Measurements from ENCODE around the gene ATP6V0C.
"Not testable (repeated sequence)": the region's sequence is repeated elsewhere in the genome, so short reads cannot be mapped to it uniquely, and the experiment has no call there.

DNA sequence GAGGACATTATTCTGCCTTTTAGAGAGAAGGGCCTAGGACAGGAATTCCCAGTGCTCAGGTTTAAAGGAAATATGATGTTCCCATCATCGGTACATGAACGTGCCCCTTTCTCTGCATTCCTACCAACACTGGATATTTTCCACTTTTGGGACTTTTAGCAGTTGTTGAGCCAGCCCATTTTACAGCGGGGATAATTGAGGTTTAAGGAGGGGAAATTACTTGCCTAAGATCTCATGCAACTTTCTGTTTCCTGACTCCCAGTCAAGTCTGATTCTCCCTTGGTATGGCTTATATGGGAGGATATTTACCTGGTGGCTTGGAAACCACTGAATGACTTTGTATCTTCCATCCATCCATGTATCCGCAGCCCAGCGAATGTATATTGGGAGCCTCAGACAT, 20.6 kb downstream of the ATP6V0C start:
- TF ChIP-seq, protein P1, sequence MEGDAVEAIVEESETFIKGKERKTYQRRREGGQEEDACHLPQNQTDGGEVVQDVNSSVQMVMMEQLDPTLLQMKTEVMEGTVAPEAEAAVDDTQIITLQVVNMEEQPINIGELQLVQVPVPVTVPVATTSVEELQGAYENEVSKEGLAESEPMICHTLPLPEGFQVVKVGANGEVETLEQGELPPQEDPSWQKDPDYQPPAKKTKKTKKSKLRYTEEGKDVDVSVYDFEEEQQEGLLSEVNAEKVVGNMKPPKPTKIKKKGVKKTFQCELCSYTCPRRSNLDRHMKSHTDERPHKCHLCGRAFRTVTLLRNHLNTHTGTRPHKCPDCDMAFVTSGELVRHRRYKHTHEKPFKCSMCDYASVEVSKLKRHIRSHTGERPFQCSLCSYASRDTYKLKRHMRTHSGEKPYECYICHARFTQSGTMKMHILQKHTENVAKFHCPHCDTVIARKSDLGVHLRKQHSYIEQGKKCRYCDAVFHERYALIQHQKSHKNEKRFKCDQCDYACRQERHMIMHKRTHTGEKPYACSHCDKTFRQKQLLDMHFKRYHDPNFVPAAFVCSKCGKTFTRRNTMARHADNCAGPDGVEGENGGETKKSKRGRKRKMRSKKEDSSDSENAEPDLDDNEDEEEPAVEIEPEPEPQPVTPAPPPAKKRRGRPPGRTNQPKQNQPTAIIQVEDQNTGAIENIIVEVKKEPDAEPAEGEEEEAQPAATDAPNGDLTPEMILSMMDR (IDR thresholded peaks at IDR 0.05): not testable (repeated sequence)
- TF ChIP-seq POLR2A (IDR thresholded peaks at IDR 0.05): not testable (repeated sequence)

Data from prostate gland (tissue), 2 donors.